Neural progenitor cell (in vitro differentiated cells): ENCODE results near the gene HEATR5B.

Source experiments
- CTCF ChIP-seq: fragments of 200-600 bp; sonication (generic); IDR thresholded peaks from 2 replicates; pipeline ENCODE4 v1.5.1; 2017; ENCODE audit warnings: antibody characterized with exemption, mild to moderate bottlenecking
- EZH2 ChIP-seq: fragments of 200-600 bp; sonication (generic); IDR thresholded peaks from 2 replicates; pipeline ENCODE4 v1.6.1; 2017; ENCODE audit warnings: antibody characterized with exemption, mild to moderate bottlenecking, moderate library complexity
- EZH2phosphoT487 ChIP-seq: fragments of 200-600 bp; sonication (generic); IDR thresholded peaks from 2 replicates; pipeline ENCODE4 v1.6.1; 2017; ENCODE audit warnings: antibody characterized with exemption

- TF ChIP-seq CTCF (no peak), EZH2phosphoT487 (no peak), EZH2 (no peak)
Measured at GRCh38 chr2:37109523-37109922, 25.4 kb upstream of the HEATR5B start.
